ENCODE measurements around the gene DCP1B. TPM values are rescaled to one million over a fixed set of nuclear protein-coding genes. Genes with fewer than 3 reads are reported as not detected.
A peak's percentile ranks its signal among the peaks of the same experiment; 100 is the strongest.

Gene DCP1B
- total and polyA plus RNA-seq, 11 donors: 1.3 to 5.7 (median 2.4) TPM

- TF ChIP-seq POLR2A (IDR thresholded peaks at IDR 0.05) (no peak), CTCF (IDR thresholded peaks at IDR 0.05) (no peak)
- peak in 1 of 4 donors; percentile 8 for ATAC-seq
- intact Hi-C loops (cut with DNase I): loop anchor here in 8 of 10 donors (2.0 to 10.0 kb wide), 8 partner anchors 58 to 381 kb away; no protein-coding TSS in a partner anchor
- peaks cover 5 to 89% (median 28%) of the 10 kb centered on the region in 12 donors for H3K4me1 ChIP-seq
- H3K4me3 ChIP-seq: peak overlapping the region in 10 of 12 donors; percentile 17 to 55 (median 46)
- no peaks in the 10 kb centered on the region for H3K9me3 ChIP-seq
- no peaks in the 10 kb centered on the region for H3K36me3 ChIP-seq
- no peak for DNase-seq
- H3K27ac ChIP-seq: peak overlapping the region in 6 of 12 donors; percentile 11 to 68 (median 24)
- no peaks in the 10 kb centered on the region for H3K27me3 ChIP-seq
- 42 to 59% (median 49%) methylated on average over 15 of the region's 15 CpGs for WGBS, 4 donors
Measured at GRCh38 chr12:2035431-2036055, 31.3 kb upstream of the DCP1B start.

GRCh38 chr12:2034633-2035430 lies 30.6 kb upstream of the DCP1B start:
- intact Hi-C loops (cut with DNase I): loop anchor here in 9 of 10 donors (2.0 to 10.0 kb wide), 11 partner anchors 43 to 380 kb away; no protein-coding TSS in a partner anchor
- Histone ChIP-seq H3K27me3 (no peaks in the 10 kb centered on the region), H3K36me3 (no peaks in the 10 kb centered on the region), H3K4me1 (peaks cover 5 to 94% (median 30%) of the 10 kb centered on the region in 12 donors), H3K27ac (peak overlapping the region in 7 of 12 donors; percentile 3 to 68 (median 23)), H3K4me3 (peak overlapping the region in 10 of 12 donors; percentile 17 to 55 (median 46)), H3K9me3 (no peaks in the 10 kb centered on the region)
- TF ChIP-seq CTCF (IDR thresholded peaks at IDR 0.05): peak; percentile 77 to 99 (median 96)
- no peak for TF ChIP-seq POLR2A (IDR thresholded peaks at IDR 0.05)
- ATAC-seq (peak; percentile 43 to 87 (median 82)), DNase-seq (peak; percentile 88 to 93 (median 89))
- whole genome bisulfite sequencing, 4 donors: 12 to 19% (median 16%) methylated on average over 30 to 47 of the region's 47 CpGs

- no peaks in the 10 kb centered on the region for H3K9me3 ChIP-seq
- ATAC-seq (no peak), DNase-seq (no peak)
- no peak for TF ChIP-seq CTCF (IDR thresholded peaks at IDR 0.05)
- no peak for TF ChIP-seq POLR2A (IDR thresholded peaks at IDR 0.05)
- 52 to 63% (median 63%) methylated on average over 8 of the region's 8 CpGs for WGBS, 4 donors
- no peaks in the 10 kb centered on the region for H3K36me3 ChIP-seq
- H3K4me3 ChIP-seq: no peak overlapping the region
- no peaks in the 10 kb centered on the region for H3K27me3 ChIP-seq
- intact Hi-C loops (cut with DNase I): loop anchor here in 7 of 10 donors (5.0 to 10.0 kb wide), 8 partner anchors 40 to 378 kb away; no protein-coding TSS in a partner anchor
- H3K27ac ChIP-seq: peak overlapping the region in 8 of 12 donors; percentile 15 to 68 (median 27)
- peaks cover 5 to 88% (median 28%) of the 10 kb centered on the region in 12 donors for H3K4me1 ChIP-seq
Measured at GRCh38 chr12:2032506-2032905, 28.2 kb upstream of the DCP1B start.

- TF ChIP-seq POLR2A (IDR thresholded peaks at IDR 0.05) (no peak), CTCF (IDR thresholded peaks at IDR 0.05) (no peak)
- Histone ChIP-seq H3K4me1 (peaks cover 0 to 79% (median 13%) of the 10 kb centered on the region in 12 donors), H3K27ac (peak overlapping the region in 5 of 12 donors; percentile 1 to 68 (median 22)), H3K36me3 (no peaks in the 10 kb centered on the region), H3K4me3 (no peak overlapping the region), H3K27me3 (no peaks in the 10 kb centered on the region), H3K9me3 (no peaks in the 10 kb centered on the region)
- DNase-seq (no peak), ATAC-seq (peak in 1 of 4 donors; percentile 12)
- 53 to 63% (median 58%) methylated on average over 3 of the region's 3 CpGs for WGBS, 4 donors
- intact Hi-C loops (cut with DNase I): loop anchor here in 9 of 10 donors (5.0 to 10.0 kb wide), 8 partner anchors 38 to 375 kb away; no protein-coding TSS in a partner anchor
Measured at GRCh38 chr12:2029851-2030250, 25.6 kb upstream of the DCP1B start.
